ENCODE measurements around the gene DAZAP2. TPM values are rescaled to one million over a fixed set of nuclear protein-coding genes. Genes with fewer than 3 reads are reported as not detected.
"Not testable (repeated sequence)": the region's sequence is repeated elsewhere in the genome, so short reads cannot be mapped to it uniquely, and the experiment has no call there.

The DAZAP2 gene
- total RNA-seq, 6 donors from 2014 or later, result 182 to 492 (median 236) TPM

DNA sequence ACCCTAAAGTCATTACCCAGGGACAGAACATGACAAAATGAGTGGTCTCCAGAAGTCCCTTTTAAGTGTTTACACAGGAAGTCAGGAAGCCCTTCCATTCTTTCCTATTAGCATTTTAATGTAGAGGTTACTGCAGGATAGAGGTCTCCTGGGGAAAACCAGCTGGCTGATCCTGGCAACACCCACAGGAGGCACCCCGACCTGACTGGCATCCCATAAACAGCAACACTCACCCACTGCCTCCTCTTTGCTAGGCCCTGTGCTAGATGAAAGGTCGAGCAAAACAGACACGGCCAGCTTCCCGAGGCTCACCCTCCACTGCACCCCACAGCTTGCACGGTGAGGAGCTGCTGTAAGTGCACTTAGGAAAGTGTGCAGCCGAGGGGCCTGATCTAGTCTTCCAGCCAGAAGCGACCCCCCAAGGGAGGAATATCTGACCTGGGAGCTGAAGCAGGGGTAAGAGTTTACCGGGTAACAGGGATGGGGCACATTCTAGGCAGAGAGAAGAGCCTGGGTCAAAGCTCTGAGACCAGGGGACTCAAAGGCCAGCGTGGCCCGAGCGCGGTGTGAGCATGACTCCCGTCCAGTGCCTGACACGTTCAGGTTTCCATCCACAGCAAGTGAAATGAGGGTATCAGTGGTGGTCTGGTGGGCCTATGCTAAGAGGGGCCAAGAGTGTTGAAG, 9.0 kb downstream of the DAZAP2 start:
- H3K9me3 ChIP-seq, result no peaks in the 10 kb centered on the region
- 68 to 80% methylated on average over 9 to 14 of the region's 14 CpGs for WGBS, 2 donors
- TF ChIP-seq POLR2AphosphoS5 (IDR thresholded peaks at IDR 0.05), result no peak
- TF ChIP-seq POLR2A (IDR thresholded peaks at IDR 0.05), result no peak
- H3K36me3 ChIP-seq, result peaks cover 3 to 30% (median 18%) of the 10 kb centered on the region in 4 donors
- peaks cover 26 to 38% (median 33%) of the 10 kb centered on the region in 4 donors for H3K4me1 ChIP-seq
- no peak overlapping the region for H3K4me3 ChIP-seq
- peak in 1 of 2 donors; percentile 44 for DNase-seq
- peak overlapping the region; percentile 64 to 84 (median 73) for H3K27ac ChIP-seq
- ATAC-seq (ENCODE audit: low FRiP score in 2 of 2), result peak in 1 of 2 donors; percentile 51
- no peaks in the 10 kb centered on the region for H3K27me3 ChIP-seq

- no peaks in the 10 kb centered on the region for H3K9me3 ChIP-seq
- no peaks in the 10 kb centered on the region for H3K27me3 ChIP-seq
- ATAC-seq (ENCODE audit: low FRiP score in 2 of 2) (no peak), DNase-seq (no peak)
- H3K4me3 ChIP-seq, result no peak overlapping the region
- 93 to 100% methylated on average over 1 of the region's 1 CpG for WGBS, 2 donors
- H3K27ac ChIP-seq, result no peak overlapping the region
- TF ChIP-seq, protein P1, sequence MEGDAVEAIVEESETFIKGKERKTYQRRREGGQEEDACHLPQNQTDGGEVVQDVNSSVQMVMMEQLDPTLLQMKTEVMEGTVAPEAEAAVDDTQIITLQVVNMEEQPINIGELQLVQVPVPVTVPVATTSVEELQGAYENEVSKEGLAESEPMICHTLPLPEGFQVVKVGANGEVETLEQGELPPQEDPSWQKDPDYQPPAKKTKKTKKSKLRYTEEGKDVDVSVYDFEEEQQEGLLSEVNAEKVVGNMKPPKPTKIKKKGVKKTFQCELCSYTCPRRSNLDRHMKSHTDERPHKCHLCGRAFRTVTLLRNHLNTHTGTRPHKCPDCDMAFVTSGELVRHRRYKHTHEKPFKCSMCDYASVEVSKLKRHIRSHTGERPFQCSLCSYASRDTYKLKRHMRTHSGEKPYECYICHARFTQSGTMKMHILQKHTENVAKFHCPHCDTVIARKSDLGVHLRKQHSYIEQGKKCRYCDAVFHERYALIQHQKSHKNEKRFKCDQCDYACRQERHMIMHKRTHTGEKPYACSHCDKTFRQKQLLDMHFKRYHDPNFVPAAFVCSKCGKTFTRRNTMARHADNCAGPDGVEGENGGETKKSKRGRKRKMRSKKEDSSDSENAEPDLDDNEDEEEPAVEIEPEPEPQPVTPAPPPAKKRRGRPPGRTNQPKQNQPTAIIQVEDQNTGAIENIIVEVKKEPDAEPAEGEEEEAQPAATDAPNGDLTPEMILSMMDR (IDR thresholded peaks at IDR 0.05), result no peak
- TF ChIP-seq EP300 (IDR thresholded peaks at IDR 0.05) (no peak), POLR2AphosphoS5 (IDR thresholded peaks at IDR 0.05) (no peak), POLR2A (IDR thresholded peaks at IDR 0.05) (no peak)
- H3K36me3 ChIP-seq, result no peaks in the 10 kb centered on the region
- peaks cover 0 to 3% (median 0%) of the 10 kb centered on the region in 4 donors for H3K4me1 ChIP-seq
These were observed 14.7 kb downstream of the DAZAP2 start for GRCh38 chr12:51253276-51253675.

GRCh38 chr12:51254536-51254935, 15.9 kb downstream of the DAZAP2 start:
- Histone ChIP-seq H3K27me3 (no peaks in the 10 kb centered on the region), H3K36me3 (no peaks in the 10 kb centered on the region), H3K9me3 (no peaks in the 10 kb centered on the region), H3K4me1 (no peaks in the 10 kb centered on the region), H3K4me3 (no peak overlapping the region), H3K27ac (no peak overlapping the region)
- ATAC-seq (ENCODE audit: low FRiP score in 2 of 2) (no peak), DNase-seq (no peak)
- TF ChIP-seq EP300 (IDR thresholded peaks at IDR 0.05) (no peak), POLR2AphosphoS5 (IDR thresholded peaks at IDR 0.05) (no peak), POLR2A (IDR thresholded peaks at IDR 0.05) (no peak)
- TF ChIP-seq, protein P1 (IDR thresholded peaks at IDR 0.05), result no peak
- WGBS, 2 donors, result 83 to 88% methylated on average over 4 of the region's 4 CpGs

- not testable (repeated sequence) for H3K4me3 ChIP-seq; ATAC-seq (ENCODE audit: low FRiP score in 2 of 2); DNase-seq; H3K9me3 ChIP-seq; H3K4me1 ChIP-seq; H3K36me3 ChIP-seq; H3K27me3 ChIP-seq; H3K27ac ChIP-seq
- 94 to 100% methylated on average over 1 of the region's 1 CpG for WGBS, 2 donors
These were observed 21.0 kb downstream of the DAZAP2 start for GRCh38 chr12:51259600-51259999.

DNA sequence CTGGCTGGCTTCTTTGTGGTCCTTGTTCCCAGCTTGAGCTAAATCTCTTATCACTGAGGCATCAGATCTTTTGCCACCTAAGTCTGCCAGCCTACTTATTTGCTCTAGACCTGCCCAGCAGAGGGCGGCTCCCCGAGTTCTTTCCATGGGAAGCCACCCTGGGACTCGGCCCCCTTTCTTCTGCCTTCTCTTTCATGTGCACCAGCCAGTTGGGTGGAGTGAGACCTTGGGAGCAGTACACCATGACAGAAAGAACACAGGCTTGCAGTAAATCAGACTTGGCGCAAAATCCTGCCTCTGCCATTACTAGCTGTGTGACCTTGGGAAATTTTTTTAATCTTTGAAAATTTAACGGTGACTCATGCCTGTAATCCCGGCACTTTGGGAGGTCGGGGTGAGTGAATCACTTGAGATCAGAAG, 24.1 kb downstream of the DAZAP2 start:
- Histone ChIP-seq H3K9me3 (no peaks in the 10 kb centered on the region), H3K4me1 (peaks cover 0 to 12% (median 5%) of the 10 kb centered on the region in 4 donors), H3K27me3 (no peaks in the 10 kb centered on the region), H3K27ac (no peak overlapping the region), H3K36me3 (no peaks in the 10 kb centered on the region), H3K4me3 (no peak overlapping the region)
- ATAC-seq (ENCODE audit: low FRiP score in 2 of 2), result peak in 1 of 2 donors; percentile 44
- TF ChIP-seq POLR2AphosphoS5 (IDR thresholded peaks at IDR 0.05), result no peak
- TF ChIP-seq, protein P1 (IDR thresholded peaks at IDR 0.05), result peak in 3 of 6 experiments; percentile 23 to 43 (median 36)
- no peak for DNase-seq
- 53 to 81% methylated on average over 7 of the region's 7 CpGs for WGBS, 2 donors

DNA sequence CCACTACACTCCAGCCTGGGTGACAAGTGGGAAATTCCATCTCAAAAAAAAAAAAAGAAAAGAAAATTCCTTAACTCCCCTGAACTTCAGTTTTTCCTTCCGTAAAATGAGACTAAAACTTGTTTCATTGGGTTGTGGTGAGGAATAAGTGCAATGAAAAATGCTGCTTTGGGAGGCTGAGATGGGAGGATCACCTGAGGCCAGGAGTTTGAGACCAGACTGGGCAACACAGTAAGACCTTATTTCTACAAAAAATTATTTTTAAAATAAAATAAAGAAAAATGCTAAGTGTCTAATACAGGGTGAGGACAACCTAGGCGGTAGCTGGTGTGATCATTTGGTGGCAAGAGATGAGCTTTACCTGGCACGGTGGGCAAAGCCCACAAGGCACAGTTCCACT, 24.7 kb downstream of the DAZAP2 start:
- TF ChIP-seq POLR2A (IDR thresholded peaks at IDR 0.05) (no peak), POLR2AphosphoS5 (IDR thresholded peaks at IDR 0.05) (no peak), EP300 (IDR thresholded peaks at IDR 0.05) (no peak)
- TF ChIP-seq, protein P1 (IDR thresholded peaks at IDR 0.05), result no peak
- Histone ChIP-seq H3K36me3 (no peaks in the 10 kb centered on the region), H3K9me3 (no peaks in the 10 kb centered on the region), H3K4me1 (peaks cover 0 to 12% (median 5%) of the 10 kb centered on the region in 4 donors), H3K4me3 (no peak overlapping the region), H3K27me3 (no peaks in the 10 kb centered on the region), H3K27ac (no peak overlapping the region)
- 95 to 99% methylated on average over 3 of the region's 3 CpGs for WGBS, 2 donors
- DNase-seq (no peak), ATAC-seq (ENCODE audit: low FRiP score in 2 of 2) (no peak)
